DOHH2 (cell line): ENCODE results near the gene TMEM164.

ENCODE experiments used
- H3F3A ChIP-seq: fragments of 200-600 bp; sonication (generic), shearing (Covaris generic); 2 replicates; pipeline ENCODE4 v1.6.0; 2016; ENCODE audit warnings: antibody characterized with exemption, mild to moderate bottlenecking; ENCODE audit not compliant: control insufficient read depth, insufficient read depth
- H3K27ac ChIP-seq: fragments of 200-600 bp; sonication (generic); 2 replicates; pipeline ENCODE4 v1.5.1; 2014; ENCODE audit warnings: low read depth, mild to moderate bottlenecking, low read length, moderate library complexity
- H3K27me3 ChIP-seq: fragments of 200-600 bp; sonication (generic); 2 replicates; pipeline ENCODE4 v1.6.1; 2014; ENCODE audit warnings: mild to moderate bottlenecking, low read length, mixed read lengths; ENCODE audit not compliant: control insufficient read depth
- H3K36me3 ChIP-seq: fragments of 200-600 bp; sonication (generic); 2 replicates; pipeline ENCODE4 v1.6.1; 2014; ENCODE audit warnings: mild to moderate bottlenecking, low read length, moderate library complexity, mixed read lengths; ENCODE audit not compliant: control insufficient read depth
- H3K4me1 ChIP-seq: fragments of 200-600 bp; sonication (generic); 2 replicates; pipeline ENCODE4 v1.6.1; 2014; ENCODE audit warnings: mild to moderate bottlenecking, low read length, mixed read lengths; ENCODE audit not compliant: control insufficient read depth
- H3K4me2 ChIP-seq: fragments of 200-600 bp; sonication (generic); 2 replicates; pipeline ENCODE4 v1.6.0; 2014; ENCODE audit warnings: mild to moderate bottlenecking, low read length, moderate library complexity
- H3K4me3 ChIP-seq: fragments of 200-600 bp; sonication (generic); 2 replicates; pipeline ENCODE4 v1.5.1; 2014; ENCODE audit warnings: mild to moderate bottlenecking, low read length, mixed read lengths
- H3K79me2 ChIP-seq: fragments of 200-600 bp; sonication (generic); 2 replicates; pipeline ENCODE4 v1.6.1; 2014; ENCODE audit warnings: mild to moderate bottlenecking, low read length, mixed read lengths; ENCODE audit not compliant: control insufficient read depth
- H3K9me2 ChIP-seq: fragments of 200-600 bp; sonication (generic); replicated peaks from 2 replicates; pipeline ENCODE4 v1.6.1; 2014; ENCODE audit warnings: mild to moderate bottlenecking, low read length, mixed read lengths; ENCODE audit not compliant: control insufficient read depth
- H3K9me3 ChIP-seq: fragments of 200-600 bp; sonication (generic); 2 replicates; pipeline ENCODE4 v1.6.1; 2014; ENCODE audit warnings: antibody characterized with exemption, low read length, mixed read lengths; ENCODE audit not compliant: control insufficient read depth, insufficient read depth
- H4K20me1 ChIP-seq: fragments of 200-600 bp; sonication (generic); 2 replicates; pipeline ENCODE4 v1.6.0; 2014; ENCODE audit warnings: low read depth, mild to moderate bottlenecking, antibody characterized with exemption, low read length, moderate library complexity; ENCODE audit not compliant: control insufficient read depth, insufficient read depth
- EZH2phosphoT487 ChIP-seq: fragments of 200-600 bp; sonication (generic); IDR thresholded peaks from 2 replicates; pipeline ENCODE4 v1.6.1; 2017; ENCODE audit warnings: borderline replicate concordance, mild to moderate bottlenecking, antibody characterized with exemption, low read length, moderate library complexity, mixed read lengths
- TF ChIP-seq, protein P1 (sequence below): fragments of 200-600 bp; sonication (generic); IDR thresholded peaks from one replicate; pipeline ENCODE4 v1.5.1; 2014; ENCODE audit warnings: antibody characterized with exemption, mild to moderate bottlenecking, low read depth, low read length; ENCODE audit not compliant: poor library complexity, severe bottlenecking

TMEM164 gene

GRCh38 chrX:110213183-110213582, 210.3 kb downstream of the TMEM164 start:
- Histone ChIP-seq H3K4me3 (no peak overlapping the region), H3K36me3 (no peaks in the 10 kb centered on the region; the same call in 1 of the 2 replicates), H3K9me2 (no peaks in the 10 kb centered on the region), H4K20me1 (no peaks in the 10 kb centered on the region), H3K4me1 (no peaks in the 10 kb centered on the region), H3K4me2 (no peak overlapping the region), H3K79me2 (no peaks in the 10 kb centered on the region), H3F3A (no peaks in the 10 kb centered on the region), H3K27me3 (no peaks in the 10 kb centered on the region), H3K9me3 (no peaks in the 10 kb centered on the region), H3K27ac (no peak overlapping the region)
- no peak for TF ChIP-seq EZH2phosphoT487
- TF ChIP-seq, protein P1, sequence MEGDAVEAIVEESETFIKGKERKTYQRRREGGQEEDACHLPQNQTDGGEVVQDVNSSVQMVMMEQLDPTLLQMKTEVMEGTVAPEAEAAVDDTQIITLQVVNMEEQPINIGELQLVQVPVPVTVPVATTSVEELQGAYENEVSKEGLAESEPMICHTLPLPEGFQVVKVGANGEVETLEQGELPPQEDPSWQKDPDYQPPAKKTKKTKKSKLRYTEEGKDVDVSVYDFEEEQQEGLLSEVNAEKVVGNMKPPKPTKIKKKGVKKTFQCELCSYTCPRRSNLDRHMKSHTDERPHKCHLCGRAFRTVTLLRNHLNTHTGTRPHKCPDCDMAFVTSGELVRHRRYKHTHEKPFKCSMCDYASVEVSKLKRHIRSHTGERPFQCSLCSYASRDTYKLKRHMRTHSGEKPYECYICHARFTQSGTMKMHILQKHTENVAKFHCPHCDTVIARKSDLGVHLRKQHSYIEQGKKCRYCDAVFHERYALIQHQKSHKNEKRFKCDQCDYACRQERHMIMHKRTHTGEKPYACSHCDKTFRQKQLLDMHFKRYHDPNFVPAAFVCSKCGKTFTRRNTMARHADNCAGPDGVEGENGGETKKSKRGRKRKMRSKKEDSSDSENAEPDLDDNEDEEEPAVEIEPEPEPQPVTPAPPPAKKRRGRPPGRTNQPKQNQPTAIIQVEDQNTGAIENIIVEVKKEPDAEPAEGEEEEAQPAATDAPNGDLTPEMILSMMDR = no peak

GRCh38 chrX:110214684-110215083, 211.8 kb downstream of the TMEM164 start:
- Histone ChIP-seq H4K20me1 (no peaks in the 10 kb centered on the region), H3K79me2 (no peaks in the 10 kb centered on the region), H3K4me1 (no peaks in the 10 kb centered on the region), H3K9me2 (no peaks in the 10 kb centered on the region), H3K4me2 (no peak overlapping the region), H3K4me3 (no peak overlapping the region), H3K27me3 (no peaks in the 10 kb centered on the region), H3F3A (no peaks in the 10 kb centered on the region), H3K9me3 (no peaks in the 10 kb centered on the region), H3K36me3 (no peaks in the 10 kb centered on the region; the same call in 1 of the 2 replicates), H3K27ac (no peak overlapping the region)
- TF ChIP-seq EZH2phosphoT487 = no peak
- TF ChIP-seq, protein P1 = no peak

DNA sequence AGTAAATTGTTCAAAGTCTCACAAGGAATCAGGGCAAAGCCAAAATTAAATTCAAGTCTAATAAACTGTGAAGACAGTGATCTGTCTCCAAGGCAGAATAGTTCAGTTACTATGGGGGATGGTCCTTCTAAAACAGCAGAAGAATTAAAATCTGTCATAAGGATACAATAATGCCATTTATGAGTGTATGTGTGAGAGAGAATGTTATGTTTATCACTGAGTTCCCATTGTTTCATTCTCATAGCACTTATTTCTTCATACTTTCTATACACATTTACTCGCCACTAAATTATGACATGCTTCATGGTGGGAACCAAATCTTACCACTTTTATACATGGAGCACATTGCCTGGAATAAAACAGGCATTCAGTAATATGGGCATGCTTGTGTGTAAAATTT, 212.5 kb downstream of the TMEM164 start:
- Histone ChIP-seq H3K79me2 (no peaks in the 10 kb centered on the region), H3K4me3 (no peak overlapping the region), H3K9me2 (no peaks in the 10 kb centered on the region), H3K4me2 (no peak overlapping the region), H3K27me3 (no peaks in the 10 kb centered on the region), H3K4me1 (no peaks in the 10 kb centered on the region), H3F3A (no peaks in the 10 kb centered on the region), H3K36me3 (no peaks in the 10 kb centered on the region; the same call in 1 of the 2 replicates), H3K27ac (no peak overlapping the region), H4K20me1 (no peaks in the 10 kb centered on the region), H3K9me3 (no peaks in the 10 kb centered on the region)
- TF ChIP-seq, protein P1 = no peak
- no peak for TF ChIP-seq EZH2phosphoT487

DNA sequence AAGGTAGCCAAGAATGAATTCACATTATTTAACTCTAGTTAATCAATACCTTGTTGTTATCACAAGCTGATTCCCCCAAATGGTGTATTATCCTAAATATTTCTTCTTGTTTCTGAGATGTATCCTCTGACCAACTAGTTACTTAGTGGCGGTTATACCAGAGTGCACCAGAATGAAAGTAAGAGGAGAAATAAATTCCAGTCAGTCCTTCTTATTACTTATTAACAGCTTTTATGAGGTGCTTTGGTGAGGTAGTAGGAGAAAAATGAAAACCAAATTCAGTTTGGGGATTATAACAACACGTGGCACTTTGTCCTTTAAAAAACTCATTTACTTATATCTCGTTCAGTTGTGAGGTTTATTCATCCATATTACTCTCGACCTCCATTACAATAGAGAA, 213.1 kb downstream of the TMEM164 start:
- Histone ChIP-seq H3K4me2 (no peak overlapping the region), H3K27me3 (no peaks in the 10 kb centered on the region), H3K79me2 (no peaks in the 10 kb centered on the region), H3K27ac (no peak overlapping the region), H3K4me3 (no peak overlapping the region), H3K9me3 (no peaks in the 10 kb centered on the region), H3F3A (no peaks in the 10 kb centered on the region), H4K20me1 (no peaks in the 10 kb centered on the region), H3K9me2 (no peaks in the 10 kb centered on the region), H3K36me3 (no peaks in the 10 kb centered on the region; the same call in 1 of the 2 replicates), H3K4me1 (no peaks in the 10 kb centered on the region)
- TF ChIP-seq, protein P1 = no peak
- no peak for TF ChIP-seq EZH2phosphoT487
